Measurements from ENCODE around the gene GTF3A.

GTF3A gene

DNA sequence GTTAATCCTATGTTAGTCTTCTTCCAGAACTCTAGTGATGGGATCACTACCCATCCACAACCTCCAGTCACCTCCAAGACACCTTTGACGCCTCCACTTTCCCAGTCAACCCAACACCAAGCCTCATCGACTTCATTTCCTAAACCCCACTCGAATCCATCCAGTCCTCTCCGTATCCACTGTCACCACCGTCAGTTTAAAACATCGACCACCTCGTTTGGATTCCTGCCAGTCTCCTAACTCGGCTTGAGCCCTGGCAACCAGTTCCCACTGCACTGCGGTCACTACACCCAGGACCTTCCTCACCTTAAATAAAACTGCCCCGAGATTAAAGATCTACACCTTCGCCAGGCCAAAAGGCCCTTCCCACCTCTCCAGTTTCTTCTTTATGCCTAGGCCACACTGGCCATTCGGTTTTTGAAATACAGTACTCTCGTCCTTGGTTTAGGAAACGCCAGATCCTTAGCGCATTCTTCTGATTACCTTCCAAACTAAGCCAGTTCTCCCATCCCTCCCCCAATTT is 24.7 kb downstream of the GTF3A start:
- DNase-seq: no peak

DNA sequence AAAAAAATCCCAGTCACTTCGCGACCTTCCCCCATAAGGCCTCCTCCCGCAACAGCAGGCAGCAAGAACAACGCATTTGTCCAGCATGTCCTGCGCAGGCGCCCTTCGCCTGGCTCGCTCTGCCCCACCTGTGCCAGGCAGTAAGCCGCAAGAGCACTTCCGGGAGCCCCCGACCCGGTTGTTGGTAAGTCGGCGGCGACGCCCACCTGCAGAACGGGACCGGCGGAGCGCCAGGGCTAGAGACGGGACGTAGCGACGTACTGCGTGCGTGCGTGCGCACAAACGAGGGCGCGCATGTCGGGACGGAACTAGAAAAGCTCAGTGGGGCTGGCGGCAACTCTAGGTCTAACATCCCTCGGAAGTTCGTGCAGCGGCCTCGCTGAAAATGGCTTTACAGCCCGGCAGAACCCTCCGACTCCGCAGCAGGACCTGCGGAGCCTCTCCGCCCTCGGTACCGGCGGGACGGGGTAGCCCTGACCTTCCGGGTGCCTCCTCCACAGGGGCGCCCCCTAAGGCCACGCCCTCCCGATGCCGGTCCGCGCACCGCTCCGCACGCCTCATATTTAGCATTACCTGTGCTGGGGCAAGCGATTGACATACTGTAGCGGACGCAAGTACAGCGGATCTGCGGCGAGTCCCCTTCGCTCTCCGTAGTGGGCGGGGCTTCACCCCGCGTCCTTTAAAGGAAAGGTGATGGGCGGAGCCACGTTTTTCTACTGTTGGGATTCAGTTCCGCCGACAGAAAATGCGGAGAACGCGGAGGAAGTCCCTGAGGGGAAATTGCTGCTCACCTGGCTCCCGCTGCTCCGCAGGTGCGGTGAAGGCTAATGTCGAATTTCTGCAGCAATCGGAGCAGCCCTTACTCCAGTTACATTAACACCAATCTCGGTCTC is 25.8 kb downstream of the GTF3A start, which contains the start of gene MTIF3:
Gene MTIF3, minus strand, starts transcription at position 629 of the 893 bp plus-strand sequence. CDS start 10,116 bp downstream, outside the sequence.
- peak; percentile 92 for DNase-seq

DNA sequence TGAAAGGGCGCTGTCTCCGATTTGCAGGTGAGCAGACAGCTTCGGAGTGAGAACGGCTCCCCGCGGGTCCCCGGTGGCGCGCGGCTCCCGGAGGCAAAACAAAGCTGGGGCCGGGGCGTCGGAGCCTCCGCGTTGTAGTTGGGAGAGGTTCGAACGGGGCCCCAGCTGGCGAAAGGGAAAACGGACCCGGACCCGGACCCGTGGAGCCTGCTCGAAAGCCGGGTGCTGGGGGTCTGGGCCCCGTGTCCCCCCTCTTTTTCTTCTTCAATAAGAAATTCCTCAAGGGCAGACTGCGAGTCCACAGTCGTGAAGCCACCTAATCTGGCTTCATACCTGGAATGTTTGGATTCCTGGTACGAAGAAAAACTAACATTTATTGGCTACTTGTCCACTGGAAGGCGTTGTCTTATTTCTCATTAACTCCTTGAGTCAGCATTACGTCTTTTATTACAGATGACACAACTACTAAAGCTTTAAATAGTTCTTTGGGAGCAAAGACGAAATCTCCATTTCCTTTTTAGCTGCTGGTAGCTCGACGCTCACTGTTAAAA is 26.6 kb downstream of the GTF3A start:
- peak; percentile 72 for DNase-seq

DNA sequence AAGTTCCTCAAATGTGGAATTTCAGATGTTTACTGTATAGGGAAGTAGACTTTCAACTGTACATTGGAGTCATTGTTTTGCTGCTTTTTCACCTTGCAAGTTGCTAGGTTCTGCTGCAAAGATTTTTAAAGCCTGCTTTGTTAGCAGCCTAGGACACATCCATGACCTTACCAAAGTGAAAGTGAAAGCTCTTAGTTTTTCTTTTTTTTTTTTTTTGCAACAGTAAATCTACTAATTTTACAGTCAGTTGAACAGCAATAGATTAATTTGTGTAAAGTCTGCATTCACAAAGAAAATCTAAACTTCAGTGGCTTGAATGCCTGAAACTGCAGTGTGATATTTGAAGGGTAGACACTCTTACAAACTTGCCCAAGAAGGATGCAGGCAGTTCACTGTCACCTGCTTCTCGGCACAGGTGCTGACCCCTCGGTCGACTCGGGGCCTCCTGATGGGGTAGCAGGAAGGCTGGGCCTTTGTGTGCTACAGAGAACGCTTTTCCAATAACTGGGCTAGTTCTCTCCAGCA is 31.0 kb downstream of the GTF3A start:
- DNase-seq: peak; percentile 43

DNA sequence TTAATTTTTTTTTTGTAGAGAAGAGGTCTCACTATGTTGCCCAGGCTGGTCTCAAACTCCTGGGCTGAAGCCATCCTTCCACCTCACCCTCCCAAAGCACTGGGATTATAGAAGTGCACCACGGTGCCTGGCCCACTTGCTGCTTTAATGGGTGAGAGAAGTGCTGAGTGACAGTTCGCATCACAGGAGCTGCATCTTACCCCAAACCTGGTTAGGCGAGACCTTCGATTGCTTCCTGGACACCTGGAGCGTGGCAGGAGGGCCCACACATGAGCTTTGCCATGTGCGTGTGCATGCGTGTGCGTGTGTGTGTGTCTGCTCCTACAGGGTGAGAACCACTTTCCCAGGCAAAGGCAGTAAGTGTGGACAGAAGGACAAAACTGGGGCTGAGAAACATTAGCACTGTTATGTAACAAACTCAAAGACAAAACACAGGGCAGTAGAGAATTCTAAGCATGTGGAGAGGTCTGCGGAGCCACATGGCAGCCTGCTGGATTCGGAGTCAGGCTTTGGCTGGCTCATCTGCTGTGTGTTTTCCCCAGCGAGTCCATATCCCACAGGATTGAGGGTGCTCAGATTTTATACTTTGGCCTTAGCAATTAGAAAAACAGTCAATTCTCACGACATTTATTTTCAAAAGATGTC is 37.6 kb downstream of the GTF3A start:
- no peak for DNase-seq

DNA sequence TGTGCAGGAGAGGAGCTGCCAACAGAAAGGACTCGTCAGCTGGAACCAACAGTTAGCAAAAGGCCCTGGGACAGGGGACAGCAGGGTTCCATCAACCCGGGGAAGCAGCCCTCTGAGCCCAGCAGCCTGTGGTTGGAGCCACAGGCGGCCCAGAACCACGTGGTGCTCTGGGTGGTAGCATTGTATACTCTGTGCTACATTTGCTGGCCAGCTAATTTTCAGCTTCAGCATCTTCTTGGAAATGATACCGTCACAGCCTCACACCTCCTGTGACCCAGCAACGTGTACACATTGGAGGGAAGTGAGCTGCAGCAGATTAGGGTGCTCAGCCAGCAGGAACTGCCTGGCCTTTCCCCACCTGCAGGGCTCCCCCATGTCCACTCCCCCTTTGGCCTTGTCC is 39.1 kb downstream of the GTF3A start:
- DNase-seq: no peak

DNA sequence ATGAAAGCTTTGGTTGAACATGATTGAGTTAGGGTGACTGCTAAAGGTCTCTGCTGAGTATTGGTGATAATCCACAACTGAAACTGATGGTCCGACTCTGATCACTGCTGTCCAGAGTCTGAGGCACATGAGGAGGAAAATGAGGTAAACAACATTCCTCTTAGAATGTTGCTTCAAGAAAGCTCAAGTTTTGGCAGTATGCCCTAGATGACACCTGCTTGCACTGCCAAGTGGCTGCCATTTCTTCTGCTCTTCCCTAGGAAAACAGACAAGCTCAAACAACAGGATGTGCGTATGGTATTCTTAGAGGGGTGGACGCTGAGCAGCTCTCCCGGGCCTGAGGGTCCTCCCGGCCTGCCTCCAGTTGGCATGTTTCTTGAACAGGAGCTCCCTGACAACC is 41.2 kb downstream of the GTF3A start:
- DNase-seq: no peak

DNA sequence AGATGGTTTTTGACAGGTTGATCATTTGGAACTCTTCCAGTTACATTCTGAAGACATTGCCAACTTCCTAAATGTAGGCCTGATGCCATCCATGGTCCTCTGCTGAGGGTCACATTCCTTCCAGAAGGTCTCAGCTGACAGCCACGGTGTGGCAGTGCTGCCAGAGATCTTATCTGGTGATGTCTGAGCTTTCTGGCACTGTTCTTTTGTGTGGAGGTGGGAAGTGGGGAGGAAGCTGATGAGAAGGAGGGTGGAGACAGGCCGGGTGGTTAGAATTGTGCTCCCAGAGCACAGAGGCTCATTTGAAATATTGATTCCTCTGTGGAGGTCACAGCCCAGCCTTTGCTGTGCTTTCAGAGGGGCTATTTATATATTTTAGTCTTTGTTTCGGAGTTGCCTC is 42.1 kb downstream of the GTF3A start:
- no peak for DNase-seq

DNA sequence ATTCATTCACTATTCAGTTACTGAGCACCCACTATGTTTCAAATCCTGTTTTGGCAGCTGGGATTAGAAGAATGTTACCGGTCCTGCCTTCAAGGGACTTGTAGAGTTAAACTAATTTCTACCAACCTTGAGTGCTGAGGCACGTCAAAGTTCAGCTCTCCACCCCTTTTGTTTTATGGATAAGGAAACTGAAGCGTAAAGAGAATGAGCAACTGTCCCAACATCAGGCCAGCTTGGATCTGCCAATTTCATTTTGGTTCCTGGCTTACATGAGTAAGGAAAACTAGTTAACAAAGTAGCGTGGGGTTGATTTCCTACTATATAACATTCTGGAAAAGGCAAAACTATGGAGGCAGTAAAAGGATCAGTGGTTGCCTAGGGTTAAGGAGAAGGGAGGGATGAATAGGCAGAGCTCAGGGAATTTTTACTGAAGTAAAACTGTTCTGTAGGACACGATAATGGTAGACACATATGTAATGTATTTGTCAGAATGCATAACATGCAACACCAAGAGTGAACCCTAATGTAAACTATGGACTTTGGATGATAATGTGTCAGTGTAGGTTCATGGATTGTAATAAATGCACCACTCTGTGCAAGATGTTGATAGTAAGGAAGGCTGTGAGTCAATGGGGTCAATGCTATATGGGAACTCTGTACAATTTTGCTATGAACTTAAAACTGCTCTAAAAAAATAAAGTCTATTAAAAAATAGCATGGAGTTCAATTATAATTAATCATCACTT is 45.8 kb downstream of the GTF3A start:
- no peak for DNase-seq

DNA sequence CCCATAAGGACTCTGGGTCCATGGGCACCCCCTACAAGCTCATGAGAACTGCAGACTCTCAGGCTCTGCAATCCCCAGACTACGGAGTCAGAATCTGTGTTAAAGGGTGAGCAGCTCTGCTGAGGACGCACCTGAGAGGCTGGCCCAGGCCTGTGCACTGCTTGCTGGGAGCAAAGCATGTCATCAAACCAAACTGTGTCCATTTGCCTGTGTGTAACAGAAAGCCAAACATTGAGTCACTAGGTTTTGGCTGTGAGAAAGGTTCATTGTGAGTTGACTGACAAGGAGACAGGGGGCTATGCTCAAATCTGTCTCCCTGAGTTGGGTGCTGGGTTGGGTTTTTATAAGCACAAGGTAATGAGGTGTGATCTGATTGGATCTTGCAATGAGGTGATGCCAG is 48.0 kb downstream of the GTF3A start:
- DNase-seq: no peak

DNA sequence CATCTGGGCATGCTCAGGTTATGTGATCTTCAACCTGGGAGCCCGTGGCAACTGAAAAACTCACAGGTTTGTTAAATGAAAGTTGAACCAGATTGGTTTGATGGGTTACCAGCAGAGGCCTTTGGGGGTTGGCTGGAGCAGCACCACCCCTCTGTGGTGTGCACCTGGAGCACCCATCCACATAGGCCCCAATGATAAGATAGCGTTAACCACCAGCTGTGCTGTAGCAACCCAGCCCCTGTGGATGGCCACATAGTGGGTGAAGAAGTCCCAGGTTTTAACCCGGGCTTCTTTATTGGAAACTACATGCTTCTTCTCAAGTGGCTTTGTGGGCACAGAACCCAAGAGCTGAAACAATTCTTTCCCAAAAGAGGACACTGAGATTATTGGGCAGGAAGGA is 48.5 kb downstream of the GTF3A start:
- no peak for DNase-seq

DNA sequence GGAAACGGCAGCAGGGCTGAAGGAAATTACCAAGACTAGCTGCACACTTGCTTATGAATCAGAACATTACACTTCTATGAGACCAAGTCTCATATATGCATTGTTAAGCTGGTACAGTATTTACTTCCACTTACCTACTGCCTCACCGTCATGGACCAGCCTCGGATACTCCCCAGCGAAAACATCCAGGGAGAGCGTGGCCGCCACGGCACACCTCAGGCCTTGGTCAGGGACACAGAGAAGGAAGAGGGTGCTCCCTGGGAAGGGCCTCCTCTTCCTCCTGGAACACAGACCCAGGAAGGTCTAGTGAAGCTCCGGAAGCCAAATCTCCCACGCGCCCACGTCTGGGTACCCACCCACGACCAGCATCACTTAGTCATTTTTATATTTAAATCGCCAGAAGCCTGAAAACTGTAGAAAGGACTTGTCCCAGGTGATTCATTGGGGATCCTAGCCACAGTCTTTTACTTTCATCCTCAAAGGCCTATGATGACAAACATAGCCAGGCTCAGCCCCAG is 50.4 kb downstream of the GTF3A start:
- no peak for DNase-seq

DNA sequence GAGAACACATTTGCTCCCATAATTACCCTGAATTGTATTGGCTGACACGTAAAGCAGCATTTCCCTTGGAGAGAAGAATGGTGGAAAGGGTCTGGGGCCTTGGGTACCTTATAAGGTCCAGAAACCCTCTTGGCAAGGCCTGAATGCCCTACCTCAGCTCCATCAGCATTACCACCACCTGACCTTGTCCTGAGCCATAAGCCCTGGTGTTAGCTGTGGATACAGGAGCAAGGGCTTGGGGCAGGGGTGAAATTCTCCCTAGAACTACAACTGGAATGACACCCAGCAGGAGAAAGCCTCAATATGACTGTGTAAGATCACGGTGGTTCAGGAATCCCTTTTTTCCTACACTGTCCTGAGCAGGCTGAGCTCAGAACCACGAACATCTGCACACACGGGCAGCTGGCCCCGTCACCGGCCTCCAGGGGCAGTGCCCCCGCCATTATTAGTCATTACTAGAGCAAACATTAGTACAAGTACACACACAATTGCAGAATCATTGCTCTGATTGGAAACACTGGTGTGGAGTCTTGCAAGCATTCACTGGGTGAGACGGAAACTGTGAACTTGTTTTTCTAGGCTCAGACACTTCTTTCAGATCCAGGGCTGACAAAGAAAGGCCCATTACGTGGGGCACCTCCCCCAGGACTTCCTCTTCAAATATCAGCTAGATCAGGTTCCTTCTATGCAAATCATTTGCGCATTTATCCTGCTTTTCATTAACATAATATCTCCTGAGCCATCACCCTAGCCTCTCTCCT is 52.7 kb downstream of the GTF3A start:
- DNase-seq: peak; percentile 18

DNA sequence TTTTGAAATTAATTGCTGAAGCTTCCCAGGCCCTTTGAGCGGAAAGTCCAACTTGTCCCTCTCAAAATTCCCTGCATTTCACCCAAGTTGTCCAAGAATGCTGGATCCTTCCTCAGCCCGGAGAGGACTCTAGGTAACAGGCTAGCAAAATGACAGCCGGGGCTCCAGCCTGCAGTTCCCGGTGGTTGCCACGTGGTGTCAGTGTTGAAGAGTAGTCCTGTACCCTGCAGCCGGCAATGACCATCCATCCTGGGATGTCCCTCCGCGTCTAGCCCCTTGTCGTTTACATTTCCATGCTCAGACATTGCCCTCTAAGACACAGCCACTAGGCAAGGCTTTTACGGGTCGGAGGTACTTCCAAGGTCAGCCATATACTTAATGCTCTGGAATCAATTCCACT is 57.3 kb downstream of the GTF3A start:
- peak; percentile 34 for DNase-seq

DNA sequence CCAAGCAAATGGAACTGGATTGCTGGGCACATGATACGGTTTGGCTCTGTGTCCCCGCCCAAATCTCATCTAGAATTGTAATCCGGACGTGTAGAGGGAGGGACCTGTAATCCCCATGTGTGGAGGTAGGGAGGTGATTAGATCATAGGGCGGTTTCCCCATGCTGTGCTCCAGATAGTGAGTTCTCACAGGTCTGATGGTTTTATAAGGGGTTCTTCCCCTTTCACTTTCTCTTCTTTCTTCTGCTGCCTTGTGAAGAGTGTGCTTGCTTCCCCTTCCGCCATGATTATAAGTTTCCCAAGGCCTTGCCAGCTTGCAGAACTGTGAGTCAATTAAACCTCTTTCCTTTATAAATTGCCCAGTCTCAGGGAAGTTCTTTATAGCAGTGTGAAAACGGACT is 58.6 kb downstream of the GTF3A start:
- DNase-seq: peak; percentile 97

DNA sequence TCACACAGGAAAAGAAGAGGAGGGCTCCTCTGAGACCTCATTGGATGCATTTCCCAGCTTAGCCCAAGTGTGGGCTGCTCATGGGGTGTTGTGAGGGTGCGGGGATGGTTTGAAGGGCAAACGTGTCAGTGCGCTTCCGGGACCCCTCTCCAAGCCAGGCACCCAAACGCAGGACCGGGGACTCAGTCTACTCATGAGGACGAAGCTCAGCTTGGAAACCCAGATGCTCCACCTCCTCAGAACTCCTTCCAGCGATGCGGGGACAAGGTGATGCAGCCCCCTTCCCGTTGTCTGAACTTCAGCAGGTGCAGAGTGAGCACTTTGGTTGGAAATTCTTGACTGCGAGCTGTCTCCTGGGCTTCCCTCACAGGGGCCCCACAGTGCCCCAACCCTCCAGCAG is 59.0 kb downstream of the GTF3A start:
- no peak for DNase-seq
